ENCODE results near the gene TUSC2. TPM values are rescaled to one million over a fixed set of nuclear protein-coding genes. Genes with fewer than 3 reads are reported as not detected.

TUSC2 gene
- total and polyA plus RNA-seq, 10 of the 15 experiments (the other 5 are each of a cell fraction or from before 2014, with no cell fraction given), result 4.0 to 73.8 (median 34.3) TPM

DNA sequence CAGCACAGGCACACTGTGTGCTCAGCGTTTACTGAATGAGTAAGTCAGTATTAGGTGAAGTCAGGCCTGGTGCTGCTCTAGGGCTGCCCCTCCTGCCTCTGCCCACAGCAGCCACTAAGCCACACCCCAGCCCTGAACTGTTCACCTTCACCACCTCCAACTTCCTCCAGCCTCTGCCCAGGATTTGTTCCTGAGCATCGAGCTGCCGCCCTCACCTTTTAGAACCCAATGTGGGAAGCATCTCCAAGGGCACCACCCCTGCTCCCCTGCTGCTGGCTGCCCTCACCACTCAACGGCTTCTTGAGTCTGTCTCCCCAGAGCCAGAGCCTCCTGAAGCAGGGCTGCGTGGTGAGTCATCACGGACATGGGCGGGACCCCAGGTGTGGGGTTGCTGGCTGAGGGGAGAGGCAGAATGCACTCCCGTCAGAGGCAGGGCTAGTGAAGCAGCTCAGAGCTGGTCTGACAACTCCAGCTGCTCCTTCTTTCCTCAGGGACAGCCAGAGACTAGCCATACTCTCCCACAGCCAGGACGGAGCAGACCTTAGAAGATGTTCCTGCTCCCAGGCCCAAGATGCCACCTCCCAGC lies 11.3 kb downstream of the TUSC2 start:
- Histone ChIP-seq H2AFZ (ENCODE audit: control insufficient read depth, low read depth, low read length) (no peak overlapping the region), H3K27ac (ENCODE audit: control insufficient read depth, insufficient read depth) (no peak overlapping the region), H3K27me3 (replicated peaks in 1 of 2; ENCODE audit: control insufficient read depth in 2 of 2, insufficient read depth in 2 of 2, low read length in 1 of 2) (no peaks in the 10 kb centered on the region), H3K36me3 (ENCODE audit: control insufficient read depth in 2 of 2, insufficient read depth in 2 of 2, low read length in 1 of 2) (peaks cover 0 to 2% of the 10 kb centered on the region in 2 experiments; a peak in 1 of 4 replicates), H3K9me3 (replicated peaks; ENCODE audit: control insufficient read depth, insufficient read depth, low read length) (no peaks in the 10 kb centered on the region), H3K4me3 (no peak overlapping the region), H3K79me2 (ENCODE audit: control insufficient read depth, insufficient read depth, low read length) (peaks cover 5% of the 10 kb centered on the region), H4K20me1 (ENCODE audit: control insufficient read depth, insufficient read depth) (no peaks in the 10 kb centered on the region), H3K4me2 (ENCODE audit: control insufficient read depth, insufficient read depth) (no peak overlapping the region), H3K4me1 (ENCODE audit: control insufficient read depth, insufficient read depth, low read length) (peaks cover 18% of the 10 kb centered on the region), H3K9ac (ENCODE audit: control insufficient read depth, insufficient read depth, low read length) (no peak overlapping the region)
- FAIRE-seq (peak; percentile 47), DNase-seq (ENCODE audit: low read depth, low spot score) (no peak), ATAC-seq (peak; percentile 54)
- RAD21 ChIA-PET (ENCODE audit: unreplicated experiment), result interaction anchor here (0.9 kb wide), 1 partner anchor 17 kb away, joined by 3 read pairs; the partner anchor contains the start of genes HYAL3 and NAA80
- intact Hi-C loops (cut with micrococcal nuclease; ENCODE audit: unreplicated experiment) (no loop called here), in situ Hi-C loops (cut with MboI) (no loop called here)
- 25% methylated on average over 9 of the region's 9 CpGs for WGBS (ENCODE audit: insufficient coverage, insufficient replicate concordance, low lambda C conversion rate, missing lambda C conversion rate)
- CTCF ChIA-PET, result no interaction called here
- POLR2A ChIA-PET, result interaction anchor here (0.6 to 1.6 kb wide), 5 partner anchors 10 to 322 kb away, joined by 3 to 7 read pairs (median 5); partner anchors contain the start of genes HYAL3 and NAA80
- SMC1A ChIA-PET (ENCODE audit: uncharacterized antibody, unreplicated experiment), result interaction anchor here (0.7 to 1.3 kb wide), 3 partner anchors 17 to 44 kb away, joined by 3 to 4 read pairs (median 3); no protein-coding TSS in a partner anchor
- TF ChIP-seq RUNX3 (IDR thresholded peaks at IDR 0.05; ENCODE audit: low read length) (no peak), DPF2 (IDR thresholded peaks at IDR 0.05) (0 out of 2 replicates have a peak, but pooled peaks have one; percentile 23)
- no TSS peak for BruUV-seq (replicated peaks)

DNA sequence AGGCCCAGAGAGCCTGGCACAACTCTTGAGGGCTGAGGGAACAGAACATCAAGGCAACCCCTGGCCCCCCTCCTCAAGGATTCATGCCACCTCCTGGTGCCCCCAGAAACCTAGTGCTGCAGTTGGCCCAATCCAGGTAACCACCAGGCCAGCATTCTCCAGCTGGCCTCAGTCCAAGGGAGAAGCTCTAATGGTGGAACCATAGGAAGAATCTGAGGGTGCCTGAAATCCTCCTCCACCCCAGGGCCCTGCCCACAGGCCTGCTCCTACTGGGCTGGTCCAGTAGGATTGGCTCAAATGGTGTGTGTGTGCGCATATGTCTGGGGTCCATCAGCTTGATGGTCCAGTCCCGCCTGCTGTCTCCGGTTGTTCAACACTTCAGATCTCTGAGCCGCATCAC lies 13.2 kb downstream of the TUSC2 start:
- Histone ChIP-seq H3K79me2 (ENCODE audit: control insufficient read depth, insufficient read depth, low read length) (no peaks in the 10 kb centered on the region), H3K4me1 (ENCODE audit: control insufficient read depth, insufficient read depth, low read length) (peaks cover 8% of the 10 kb centered on the region), H3K9me3 (replicated peaks; ENCODE audit: control insufficient read depth, insufficient read depth, low read length) (no peaks in the 10 kb centered on the region), H3K4me3 (no peak overlapping the region), H3K4me2 (ENCODE audit: control insufficient read depth, insufficient read depth) (no peak overlapping the region), H3K36me3 (ENCODE audit: control insufficient read depth in 2 of 2, insufficient read depth in 2 of 2, low read length in 1 of 2) (peaks cover 0 to 2% of the 10 kb centered on the region in 2 experiments; a peak in 1 of 4 replicates), H3K9ac (ENCODE audit: control insufficient read depth, insufficient read depth, low read length) (no peak overlapping the region), H3K27me3 (replicated peaks in 1 of 2; ENCODE audit: control insufficient read depth in 2 of 2, insufficient read depth in 2 of 2, low read length in 1 of 2) (no peaks in the 10 kb centered on the region), H3K27ac (ENCODE audit: control insufficient read depth, insufficient read depth) (no peak overlapping the region), H4K20me1 (ENCODE audit: control insufficient read depth, insufficient read depth) (no peaks in the 10 kb centered on the region), H2AFZ (ENCODE audit: control insufficient read depth, low read depth, low read length) (no peak overlapping the region)
- ATAC-seq (no peak), FAIRE-seq (no peak), DNase-seq (ENCODE audit: low read depth, low spot score) (no peak)
- WGBS (ENCODE audit: insufficient coverage, insufficient replicate concordance, low lambda C conversion rate, missing lambda C conversion rate), result 98% methylated on average over 4 of the region's 4 CpGs
- ChIA-PET SMC1A (ENCODE audit: uncharacterized antibody, unreplicated experiment) (no interaction called here), CTCF (interaction anchor here (0.6 to 1.7 kb wide), 2 partner anchors 9 kb away, joined by 3 to 8 read pairs; no protein-coding TSS in a partner anchor), POLR2A (interaction anchor here (0.7 kb wide), 1 partner anchor 8 kb away, joined by 5 read pairs; no protein-coding TSS in a partner anchor), RAD21 (ENCODE audit: unreplicated experiment) (no interaction called here)
- in situ Hi-C loops (cut with MboI), result no loop called here
- intact Hi-C loops (cut with micrococcal nuclease; ENCODE audit: unreplicated experiment), result no loop called here
- BruUV-seq (replicated peaks), result no TSS peak
- TF ChIP-seq MYB (IDR thresholded peaks at IDR 0.05; ENCODE audit: borderline replicate concordance, low read depth, low read length) (no peak), PAX8 (IDR thresholded peaks at IDR 0.05) (no peak), NBN (IDR thresholded peaks at IDR 0.05) (no peak), ZNF207 (IDR thresholded peaks at IDR 0.05; ENCODE audit: borderline replicate concordance) (no peak), EP300 (IDR thresholded peaks at IDR 0.05; ENCODE audit: borderline replicate concordance in 1 of 2, control insufficient read depth in 1 of 2, low read depth in 2 of 2, low read length in 2 of 2) (no peak), RFX5 (IDR thresholded peaks at IDR 0.05; ENCODE audit: low read depth, low read length) (no peak)
- TF ChIP-seq, protein P1, sequence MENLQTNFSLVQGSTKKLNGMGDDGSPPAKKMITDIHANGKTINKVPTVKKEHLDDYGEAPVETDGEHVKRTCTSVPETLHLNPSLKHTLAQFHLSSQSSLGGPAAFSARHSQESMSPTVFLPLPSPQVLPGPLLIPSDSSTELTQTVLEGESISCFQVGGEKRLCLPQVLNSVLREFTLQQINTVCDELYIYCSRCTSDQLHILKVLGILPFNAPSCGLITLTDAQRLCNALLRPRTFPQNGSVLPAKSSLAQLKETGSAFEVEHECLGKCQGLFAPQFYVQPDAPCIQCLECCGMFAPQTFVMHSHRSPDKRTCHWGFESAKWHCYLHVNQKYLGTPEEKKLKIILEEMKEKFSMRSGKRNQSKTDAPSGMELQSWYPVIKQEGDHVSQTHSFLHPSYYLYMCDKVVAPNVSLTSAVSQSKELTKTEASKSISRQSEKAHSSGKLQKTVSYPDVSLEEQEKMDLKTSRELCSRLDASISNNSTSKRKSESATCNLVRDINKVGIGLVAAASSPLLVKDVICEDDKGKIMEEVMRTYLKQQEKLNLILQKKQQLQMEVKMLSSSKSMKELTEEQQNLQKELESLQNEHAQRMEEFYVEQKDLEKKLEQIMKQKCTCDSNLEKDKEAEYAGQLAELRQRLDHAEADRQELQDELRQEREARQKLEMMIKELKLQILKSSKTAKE (IDR thresholded peaks at IDR 0.05; ENCODE audit: low read depth, poor library complexity, severe bottlenecking), result no peak
- TF ChIP-seq, protein P2, sequence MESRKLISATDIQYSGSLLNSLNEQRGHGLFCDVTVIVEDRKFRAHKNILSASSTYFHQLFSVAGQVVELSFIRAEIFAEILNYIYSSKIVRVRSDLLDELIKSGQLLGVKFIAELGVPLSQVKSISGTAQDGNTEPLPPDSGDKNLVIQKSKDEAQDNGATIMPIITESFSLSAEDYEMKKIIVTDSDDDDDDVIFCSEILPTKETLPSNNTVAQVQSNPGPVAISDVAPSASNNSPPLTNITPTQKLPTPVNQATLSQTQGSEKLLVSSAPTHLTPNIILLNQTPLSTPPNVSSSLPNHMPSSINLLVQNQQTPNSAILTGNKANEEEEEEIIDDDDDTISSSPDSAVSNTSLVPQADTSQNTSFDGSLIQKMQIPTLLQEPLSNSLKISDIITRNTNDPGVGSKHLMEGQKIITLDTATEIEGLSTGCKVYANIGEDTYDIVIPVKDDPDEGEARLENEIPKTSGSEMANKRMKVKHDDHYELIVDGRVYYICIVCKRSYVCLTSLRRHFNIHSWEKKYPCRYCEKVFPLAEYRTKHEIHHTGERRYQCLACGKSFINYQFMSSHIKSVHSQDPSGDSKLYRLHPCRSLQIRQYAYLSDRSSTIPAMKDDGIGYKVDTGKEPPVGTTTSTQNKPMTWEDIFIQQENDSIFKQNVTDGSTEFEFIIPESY (IDR thresholded peaks at IDR 0.05), result no peak
